Globus pallidus (tissue), 1 donor: ENCODE results near the gene HAPSTR1.
"Not testable (repeated sequence)": the region's sequence is repeated elsewhere in the genome, so short reads cannot be mapped to it uniquely, and the experiment has no call there.

ENCODE experiments used
- DNase-seq: peaks from one replicate; pipeline ENCODE4 v3.0.0-alpha.2; 2015; ENCODE audit warnings: low spot score

HAPSTR1 gene

DNA sequence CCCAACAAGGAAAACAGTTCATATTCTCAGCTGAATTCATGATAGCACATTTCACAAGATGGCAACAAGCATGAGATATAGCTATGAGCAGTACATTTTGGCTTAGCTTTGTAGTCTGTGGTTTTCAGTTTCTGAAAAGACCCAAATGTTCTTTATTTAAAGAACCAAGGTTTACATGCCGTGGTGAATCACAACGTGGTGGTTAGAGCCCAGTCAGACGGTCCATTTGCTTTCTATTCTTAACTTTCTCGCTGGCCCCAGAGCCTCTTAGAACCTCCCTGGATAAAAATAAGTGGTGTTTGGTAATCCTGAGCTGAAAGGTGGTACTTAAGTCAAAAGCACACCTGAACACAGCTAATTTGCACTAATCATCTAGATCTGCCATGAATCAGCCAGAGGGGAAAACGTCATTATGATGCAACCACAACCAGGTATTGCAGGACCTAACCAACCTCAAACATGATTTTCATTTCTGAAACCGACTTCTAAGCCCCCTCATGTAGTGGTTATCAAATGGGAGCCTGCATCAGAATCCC is 18.6 kb upstream of the HAPSTR1 start:
- no peak for DNase-seq

DNA sequence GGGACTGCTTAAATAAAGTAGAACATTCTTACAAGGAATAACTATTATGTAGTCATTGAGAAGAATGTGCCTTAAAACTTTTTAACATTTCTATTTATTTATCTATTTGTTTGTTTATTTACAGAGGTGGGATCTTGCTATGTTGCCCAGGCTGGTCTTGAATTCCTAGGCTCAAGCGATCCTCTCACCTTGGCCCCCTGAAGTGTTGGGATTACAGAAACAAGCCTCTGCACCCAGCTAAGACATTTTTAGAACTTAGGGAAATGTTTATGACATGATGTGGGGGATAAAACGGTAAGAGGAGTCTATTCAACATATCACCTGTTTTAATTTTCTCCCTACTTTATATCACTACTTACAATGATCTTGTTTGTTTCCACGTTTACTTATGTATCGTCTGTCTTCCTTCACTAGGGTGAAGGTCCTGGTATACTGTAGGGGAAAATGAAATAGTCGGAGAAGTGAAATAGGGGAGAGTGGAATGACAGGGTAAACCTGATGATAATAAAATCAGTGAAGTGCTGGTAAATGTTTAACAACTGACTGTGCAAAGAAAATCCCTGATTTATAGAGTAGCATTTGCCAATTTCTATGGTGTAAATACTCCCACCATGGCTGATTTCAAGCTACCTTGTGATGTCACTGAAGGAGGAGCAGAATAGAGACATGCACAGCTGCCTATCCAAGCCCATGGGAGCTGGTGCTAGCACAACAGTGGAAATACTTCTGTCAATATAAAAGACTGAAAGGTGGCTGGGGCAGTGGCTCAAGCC is 16.0 kb upstream of the HAPSTR1 start:
- DNase-seq, result no peak

DNA sequence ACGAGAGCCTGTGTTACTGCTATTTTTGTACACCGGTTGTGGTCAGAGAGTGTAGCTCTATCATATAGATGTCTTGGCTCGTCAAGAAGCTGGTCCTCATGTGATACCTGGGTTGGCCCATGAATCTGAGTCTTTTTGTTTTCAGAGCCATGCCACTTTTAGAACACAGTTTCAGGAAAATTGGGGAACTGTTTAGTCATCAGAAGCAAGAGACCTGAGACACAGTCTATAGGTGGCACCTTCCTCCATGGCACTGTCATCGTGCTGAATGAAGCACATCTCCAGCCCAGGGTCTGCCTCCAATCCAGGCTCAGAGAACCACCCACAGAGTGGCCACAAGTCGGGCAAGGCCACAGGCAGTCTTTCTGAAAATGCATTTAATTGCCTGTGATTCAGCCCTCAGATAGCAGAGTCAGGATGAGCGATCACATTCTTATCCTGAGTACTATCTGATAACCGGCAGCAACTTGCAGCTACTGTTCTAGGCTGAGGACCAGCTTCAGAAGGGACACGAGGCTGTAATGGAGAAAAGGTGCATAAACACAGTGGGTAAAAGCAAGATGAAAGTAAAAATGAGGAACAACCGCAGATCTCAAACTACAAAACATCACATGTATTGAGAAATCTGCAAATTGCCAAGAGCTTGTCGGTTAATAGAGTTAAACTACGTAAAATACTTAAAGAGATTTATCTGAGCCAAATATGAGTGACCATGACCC is 14.2 kb upstream of the HAPSTR1 start:
- DNase-seq, result no peak

DNA sequence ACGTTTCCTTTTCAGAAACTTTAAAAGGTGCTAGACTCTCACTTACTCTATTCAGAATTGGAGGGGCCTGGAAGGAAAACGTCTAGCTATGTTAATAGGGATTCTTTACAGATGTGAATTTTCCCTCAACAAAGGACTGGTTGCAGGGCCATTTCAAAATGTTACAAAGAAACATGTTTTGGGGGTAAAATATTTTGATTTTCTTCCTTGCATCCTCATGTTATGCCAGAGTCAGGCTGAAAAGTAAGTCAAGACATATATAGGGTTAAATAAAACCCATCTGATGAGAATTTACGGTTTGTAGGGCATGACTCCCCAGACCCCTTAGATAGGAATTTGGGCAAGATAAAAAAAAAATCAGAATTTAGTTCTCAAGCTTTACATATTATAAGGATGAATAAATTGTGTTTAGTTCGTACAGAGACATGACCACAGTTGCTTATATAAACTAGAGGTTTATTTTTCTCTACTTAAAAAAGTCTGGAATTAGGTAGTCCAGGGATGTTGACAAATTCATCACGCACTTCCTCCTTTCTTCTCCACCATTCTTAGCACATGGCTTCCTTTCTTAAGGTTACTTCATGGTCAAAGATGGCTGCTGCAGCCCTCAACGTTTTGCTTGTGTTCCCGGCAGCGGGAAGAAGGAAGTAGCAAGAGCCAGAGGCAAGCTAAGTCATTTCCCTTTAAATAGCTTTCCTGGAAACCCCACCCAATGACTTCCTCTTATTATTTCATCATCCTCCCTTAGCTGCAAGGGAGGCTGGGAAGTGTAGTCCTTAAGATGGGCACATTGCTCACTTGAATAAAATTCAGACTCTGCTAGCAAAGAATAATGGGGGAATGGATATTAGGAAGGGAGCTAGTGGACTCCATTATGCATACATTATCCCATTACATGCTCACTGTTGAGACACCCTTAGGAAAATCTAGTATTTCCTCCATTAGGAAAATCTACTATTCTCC is 12.7 kb upstream of the HAPSTR1 start:
- peak; percentile 36 for DNase-seq

DNA sequence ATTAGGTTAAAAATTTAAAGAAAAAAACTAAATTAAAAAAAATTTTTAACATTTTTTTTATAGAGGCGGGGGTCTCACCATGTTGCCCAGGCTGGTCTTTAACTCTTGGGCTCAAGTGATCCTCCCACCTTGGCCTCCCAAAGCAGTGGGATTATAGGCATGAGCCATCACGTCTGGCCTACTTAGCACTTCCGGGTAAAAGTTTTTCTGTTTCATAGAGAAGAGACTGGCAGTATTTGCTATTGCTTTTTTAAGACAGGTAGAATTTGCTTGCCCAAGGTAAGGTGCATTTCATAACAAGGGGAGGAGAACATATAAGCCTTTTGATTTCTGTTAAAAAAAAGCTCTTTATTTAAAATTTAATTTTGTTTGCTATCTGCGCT is 12.0 kb upstream of the HAPSTR1 start:
- DNase-seq, result no peak

DNA sequence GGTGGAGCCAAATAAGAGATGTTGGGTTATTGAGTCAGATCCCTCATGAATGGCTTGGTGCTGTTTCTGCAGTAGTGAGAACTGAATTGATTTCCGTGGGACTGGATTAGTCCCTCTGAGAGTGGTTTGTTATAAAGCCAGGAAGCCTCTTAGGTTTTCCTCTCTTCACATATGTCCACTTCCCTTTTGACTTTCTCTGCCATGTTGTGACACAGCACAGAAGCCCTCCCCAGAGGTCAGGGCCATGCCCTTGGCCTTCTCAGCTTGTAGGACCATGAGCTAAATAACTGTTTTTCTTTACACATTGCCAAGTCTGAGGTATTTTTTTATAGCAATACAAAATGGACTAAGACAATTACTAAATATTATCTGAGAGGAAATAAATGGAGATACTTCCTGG is 10.3 kb upstream of the HAPSTR1 start:
- DNase-seq, result no peak

DNA sequence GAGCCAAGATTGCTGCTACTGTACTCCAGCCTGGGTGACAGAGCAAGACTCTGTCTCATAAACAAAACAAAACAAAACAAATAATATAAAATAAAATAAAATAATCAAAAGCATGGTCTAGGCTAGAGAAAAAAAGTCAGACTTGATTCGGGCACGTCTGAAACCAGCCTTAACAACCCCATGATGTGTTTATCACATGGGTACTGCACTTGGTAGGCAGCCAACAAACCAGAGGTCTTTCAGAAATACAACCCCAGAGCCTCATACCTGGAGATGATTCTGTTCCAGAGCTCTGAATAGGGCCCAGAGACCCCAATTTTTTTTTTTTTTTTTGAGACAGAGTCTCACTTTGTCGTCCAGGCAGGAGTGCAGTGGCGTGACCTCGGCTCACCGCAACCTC is 9.6 kb upstream of the HAPSTR1 start:
- no peak for DNase-seq

DNA sequence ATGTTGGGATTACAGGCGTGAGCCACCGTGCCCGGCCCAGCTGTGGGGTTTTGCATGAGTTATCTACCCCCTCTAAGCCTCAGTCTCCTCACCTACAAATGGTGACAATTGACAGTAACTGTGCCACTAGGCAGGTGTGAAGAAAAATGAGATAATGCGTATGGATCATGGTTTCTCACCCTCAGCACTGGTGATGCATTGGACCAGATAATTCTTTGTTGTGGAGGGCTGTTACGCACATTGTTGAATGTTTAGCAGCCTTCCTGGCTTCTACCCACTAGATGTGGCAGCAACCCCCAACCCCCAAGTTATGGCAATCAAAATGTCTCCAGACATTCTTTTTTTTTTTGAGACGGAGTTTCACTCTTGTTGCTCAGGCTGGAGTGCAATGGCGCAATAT is 9.0 kb upstream of the HAPSTR1 start:
- no peak for DNase-seq

DNA sequence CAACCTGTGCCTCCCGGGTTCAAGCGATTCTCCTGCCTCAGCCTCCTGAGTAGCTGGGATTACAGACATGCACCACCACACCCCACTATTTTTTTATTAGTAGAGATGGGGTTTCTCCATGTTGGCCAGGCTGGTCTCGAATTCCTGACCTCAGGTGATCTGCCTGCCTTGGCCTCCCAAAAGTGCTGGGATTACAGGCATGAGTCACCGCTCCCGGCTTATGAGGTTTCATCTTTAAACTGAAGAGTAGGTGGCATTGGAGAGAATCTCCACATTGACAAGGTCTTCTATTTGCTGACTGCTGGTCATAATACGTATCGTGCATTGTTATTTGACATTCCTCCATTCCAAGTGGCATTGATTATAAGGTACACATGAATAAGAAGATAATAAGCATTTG is 3.7 kb upstream of the HAPSTR1 start:
- DNase-seq, result not testable (repeated sequence)

DNA sequence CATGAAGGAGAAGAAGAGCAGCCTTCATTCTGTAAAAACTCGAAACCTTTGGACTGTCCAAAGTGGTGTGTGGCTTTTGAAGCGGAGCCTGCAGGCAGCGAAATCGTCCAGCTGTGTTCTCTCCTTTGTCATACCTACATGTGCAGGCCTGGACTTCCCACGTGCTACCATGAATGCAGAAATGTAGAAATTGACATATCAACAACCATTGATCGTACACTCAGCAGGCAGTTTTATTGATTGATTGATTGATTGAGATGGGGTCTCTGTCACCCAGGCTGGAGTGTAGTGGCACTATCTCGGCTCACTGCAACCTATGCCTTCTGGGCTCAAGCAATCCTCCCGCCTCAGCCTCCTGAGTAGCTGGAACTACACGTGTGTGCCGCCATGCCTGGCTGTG is 2.6 kb upstream of the HAPSTR1 start:
- DNase-seq, result no peak

DNA sequence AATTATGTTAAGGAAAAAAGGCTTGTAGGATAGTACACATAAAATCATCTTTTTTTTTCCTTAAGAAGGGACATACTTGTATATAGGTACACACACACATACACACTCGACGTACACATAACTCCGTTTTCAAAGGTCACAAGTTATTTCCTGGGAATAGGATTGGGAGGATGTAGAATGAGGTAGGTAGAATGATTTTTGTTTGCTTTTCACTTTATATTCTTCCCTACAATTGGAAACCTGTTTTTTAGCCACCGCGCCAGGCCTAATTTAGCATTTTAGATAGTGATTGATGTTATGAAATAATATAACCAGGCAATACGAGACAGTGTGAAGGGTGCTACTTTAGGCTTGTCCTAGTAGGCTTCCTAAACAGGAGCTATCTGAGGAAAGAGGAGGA is 1.8 kb upstream of the HAPSTR1 start:
- DNase-seq, result no peak

DNA sequence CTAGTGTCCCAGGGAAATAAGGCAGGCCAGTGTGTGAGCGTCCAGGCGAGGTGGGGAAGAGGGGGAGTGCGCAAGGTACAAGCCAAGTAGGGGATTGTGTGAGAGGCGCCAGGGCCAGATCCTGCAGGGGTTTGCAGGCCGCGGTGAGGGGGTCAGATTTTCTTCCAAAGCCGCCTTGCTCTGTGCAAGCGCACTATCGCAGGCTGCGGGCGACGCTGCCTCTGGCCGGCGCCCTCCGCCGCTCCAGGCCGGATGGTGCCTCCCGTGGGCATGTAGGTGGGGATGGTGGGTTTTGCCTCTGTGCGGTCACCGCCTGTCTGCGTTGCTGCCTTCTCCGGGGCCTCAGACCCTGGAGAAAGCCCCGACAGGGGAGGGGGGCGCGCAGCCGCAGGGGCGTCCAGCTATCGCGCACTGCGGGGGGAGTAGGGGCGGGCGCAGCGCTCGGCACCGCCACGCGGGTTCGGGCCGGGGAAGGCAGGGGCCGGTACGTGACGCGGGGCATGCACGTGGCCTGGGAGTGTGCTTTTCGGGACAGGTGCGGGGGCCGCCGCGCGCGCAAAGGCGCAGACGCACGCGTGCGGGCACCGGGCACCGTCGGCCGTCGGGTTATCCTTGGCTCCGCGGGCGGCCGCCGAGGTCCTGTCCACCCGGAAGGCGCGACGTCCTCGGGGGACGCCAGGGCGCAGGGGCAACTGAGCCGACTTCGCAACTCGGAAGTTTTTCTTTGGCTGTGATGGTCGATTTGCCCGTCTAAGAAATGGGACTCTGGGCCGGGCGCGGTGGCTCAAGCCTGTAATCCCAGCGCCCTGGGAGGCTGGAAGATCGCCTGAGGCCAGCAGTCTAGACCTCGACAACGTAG is 1.1 kb upstream of the HAPSTR1 start:
- DNase-seq, result peak; percentile 24

DNA sequence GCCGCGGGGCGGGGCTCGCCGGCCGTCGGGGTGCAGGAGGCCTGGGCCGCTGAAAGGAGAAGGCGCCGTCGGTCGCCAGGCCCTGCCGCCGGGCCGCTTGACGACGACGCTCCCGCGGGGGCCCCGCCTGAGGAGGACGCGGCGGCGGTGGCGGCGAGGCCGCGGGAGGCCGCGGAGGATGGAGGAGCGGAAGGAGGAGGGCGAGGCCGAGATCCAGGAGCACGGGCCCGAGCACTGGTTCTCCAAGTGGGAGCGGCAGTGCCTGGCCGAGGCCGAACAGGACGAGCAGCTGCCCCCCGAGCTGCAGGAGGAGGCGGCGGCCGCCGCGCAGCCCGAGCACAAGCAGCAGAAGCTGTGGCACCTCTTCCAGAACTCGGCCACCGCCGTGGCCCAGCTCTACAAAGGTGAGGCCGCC is 430 bp downstream of the HAPSTR1 start:
- DNase-seq, result no peak

DNA sequence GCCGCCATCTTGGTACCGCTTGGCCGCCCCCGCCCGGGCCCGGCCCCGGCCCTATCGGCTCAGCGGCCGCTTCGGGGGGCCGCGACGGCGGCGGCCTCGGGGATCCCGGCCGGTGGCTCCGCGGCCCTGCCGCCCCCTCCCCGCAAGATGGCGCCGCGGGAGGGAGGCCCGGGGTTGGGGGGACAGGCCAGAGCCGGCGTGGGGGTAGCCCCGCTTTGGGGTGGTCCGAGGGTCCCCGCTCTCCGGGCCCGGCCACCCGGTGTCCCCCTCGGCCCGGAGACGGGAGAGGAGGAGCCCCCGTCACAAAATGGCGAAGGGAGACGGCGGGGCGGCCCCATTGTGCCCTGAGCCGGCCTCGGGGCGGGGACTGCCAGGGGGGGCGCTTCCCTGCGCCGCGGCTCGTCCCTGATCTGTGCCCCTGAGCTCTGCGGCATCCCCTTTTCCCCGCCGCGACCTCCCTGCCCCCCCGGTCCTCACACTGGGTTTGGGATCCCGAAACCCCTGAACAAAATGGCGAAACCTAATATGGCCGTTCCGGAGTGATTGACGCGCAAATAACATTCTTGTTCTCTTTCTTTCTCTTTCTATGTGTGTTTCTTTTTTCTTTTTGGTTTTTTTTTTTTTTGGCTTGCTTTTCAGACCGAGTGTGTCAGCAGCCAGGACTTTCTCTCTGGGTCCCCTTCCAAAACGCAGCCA is 986 bp downstream of the HAPSTR1 start:
- peak; percentile 37 for DNase-seq

DNA sequence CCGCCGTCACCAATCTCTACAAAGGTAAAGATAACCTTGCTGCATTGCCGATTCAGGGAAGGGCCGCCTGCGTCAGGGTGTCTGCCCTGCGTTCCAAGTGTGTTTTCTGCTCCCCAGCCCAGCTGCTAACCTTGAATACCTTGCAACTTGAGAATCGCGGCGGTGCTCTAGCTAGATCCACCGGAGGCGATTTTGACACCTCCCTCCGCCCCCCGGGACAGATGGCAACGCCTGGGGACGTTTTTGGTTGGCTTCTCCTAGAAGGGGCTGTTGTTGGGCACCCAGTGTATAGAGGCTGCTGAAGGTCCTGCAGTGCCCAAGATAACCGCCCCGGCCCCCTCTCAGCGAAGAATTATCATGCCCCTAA is 1.5 kb downstream of the HAPSTR1 start:
- DNase-seq, result peak; percentile 22

DNA sequence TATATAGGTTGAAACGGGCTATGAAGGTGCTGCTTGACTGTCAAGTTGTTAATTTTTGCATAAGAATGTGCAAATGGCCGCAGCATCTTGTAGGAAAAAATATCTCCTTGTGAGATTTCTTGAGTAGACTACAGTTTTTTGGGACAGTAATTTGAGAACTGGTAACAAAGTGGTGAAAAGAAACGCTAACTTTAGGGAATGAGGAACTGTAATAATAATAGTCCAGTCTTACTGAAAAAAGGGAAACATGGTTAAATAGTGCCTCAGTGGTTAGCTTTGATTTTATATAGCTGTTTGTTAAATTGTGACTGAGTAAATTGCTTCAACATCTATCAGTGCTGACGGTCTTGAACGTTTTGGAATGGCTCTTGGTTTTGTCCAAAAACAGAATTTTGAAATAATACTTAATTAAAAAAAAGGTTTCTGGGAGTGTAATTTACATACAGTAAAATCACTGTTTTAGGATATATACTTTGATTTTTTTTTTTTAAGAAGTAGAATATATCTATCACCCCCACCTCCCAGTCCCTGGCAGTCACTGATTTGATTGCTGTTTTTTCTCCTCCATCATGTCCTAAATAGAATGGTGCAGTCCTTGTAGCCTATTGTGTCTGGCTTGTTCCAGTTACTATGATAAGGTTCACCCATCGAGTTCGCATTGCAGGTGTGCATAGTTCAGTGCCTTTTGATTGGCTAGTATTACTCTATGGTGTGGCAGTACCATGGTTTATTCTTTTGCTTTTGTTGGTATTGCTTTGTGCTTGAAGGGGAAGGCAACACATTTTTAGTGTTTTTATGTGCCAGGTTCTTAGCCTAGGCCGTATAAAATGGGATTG is 2.8 kb downstream of the HAPSTR1 start:
- no peak for DNase-seq

DNA sequence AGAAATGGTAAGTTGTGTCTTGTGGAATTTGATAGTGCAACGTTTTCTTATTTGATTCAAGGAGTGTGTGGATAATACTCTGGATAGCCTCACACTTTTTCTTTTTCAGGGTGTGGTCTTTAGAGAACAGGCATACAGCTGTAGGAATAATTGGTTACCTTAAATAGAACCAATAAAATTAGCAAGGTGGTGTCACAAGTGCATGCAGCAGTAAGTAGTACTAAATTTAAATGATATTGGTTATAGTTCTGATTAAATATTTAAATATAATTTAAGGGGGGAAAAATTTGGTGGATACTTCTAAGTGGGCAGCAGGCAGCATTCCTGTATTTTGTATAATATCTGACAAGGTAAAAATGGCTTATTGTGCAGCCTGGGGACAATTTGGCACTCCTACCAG is 3.7 kb downstream of the HAPSTR1 start:
- no peak for DNase-seq

DNA sequence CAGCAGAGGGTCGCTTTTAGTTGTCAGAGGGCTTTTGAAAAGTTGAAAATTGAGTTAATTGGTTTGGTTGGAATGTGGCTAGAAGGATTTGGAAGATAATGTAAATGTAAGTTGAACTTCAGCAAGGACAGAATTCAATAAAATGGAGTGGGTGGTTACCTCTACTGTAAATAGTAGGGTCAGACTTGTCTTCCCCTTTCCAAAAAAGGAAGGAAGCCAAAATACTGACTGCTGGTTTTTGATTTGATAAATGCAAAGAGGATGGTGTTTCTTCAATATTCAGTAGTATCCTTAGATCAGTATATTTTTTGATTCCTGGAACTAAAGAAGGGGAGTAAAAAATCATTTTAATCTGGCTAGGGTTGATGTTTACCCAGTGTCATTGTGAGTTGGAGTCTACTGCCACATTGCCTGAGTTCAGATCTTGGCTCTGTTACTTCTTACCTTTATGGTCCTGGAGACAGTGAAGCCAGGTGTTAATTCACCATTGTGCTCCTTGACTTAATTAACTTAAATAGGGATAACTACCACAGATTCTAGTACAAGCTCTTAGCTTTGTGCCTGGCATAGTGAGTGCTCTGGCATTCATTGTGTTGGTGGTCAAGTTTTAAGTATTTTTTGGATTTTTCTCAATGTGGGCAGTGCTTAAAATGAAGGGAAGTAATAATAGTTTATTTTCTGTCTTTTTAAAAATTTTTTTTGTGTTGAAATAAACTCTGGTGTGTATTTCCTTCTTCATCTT is 4.4 kb downstream of the HAPSTR1 start:
- DNase-seq, result no peak

DNA sequence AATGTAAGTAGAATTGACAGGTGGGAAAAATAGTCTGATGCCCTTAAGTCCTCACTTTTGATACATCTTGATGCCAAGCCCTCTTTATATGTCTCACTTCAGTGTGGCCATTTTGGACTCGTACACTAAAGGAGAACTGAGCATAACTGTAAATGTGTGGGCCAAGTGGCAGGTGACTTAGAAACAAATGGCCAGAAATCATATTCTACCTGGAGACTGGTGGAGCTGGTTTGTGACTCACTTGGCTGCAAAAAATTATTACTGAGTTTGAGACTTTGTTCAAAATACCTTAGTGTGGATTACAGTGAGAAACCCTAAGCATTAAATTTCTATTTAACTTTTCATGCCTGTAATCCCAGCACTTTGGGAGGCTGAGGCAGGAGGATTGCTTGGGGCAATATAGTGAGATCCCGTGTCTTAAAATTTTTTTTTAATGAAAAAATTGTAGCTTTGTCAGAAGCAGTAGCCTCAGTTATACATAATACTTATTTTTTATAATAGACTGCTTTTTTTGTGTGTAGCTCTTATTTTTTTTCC is 5.0 kb downstream of the HAPSTR1 start:
- no peak for DNase-seq
